MM.1S (cell line): ENCODE results near the gene PDZRN4.

Source experiments
- DNase-seq: peaks from one replicate; pipeline ENCODE4 v3.0.0-alpha.2; 2015
- H2AFZ ChIP-seq: fragments of 300-600 bp; sonication (generic); 2 replicates; pipeline ENCODE4 v1.6.0; 2016; ENCODE audit warnings: antibody characterized with exemption, low read length
- H3F3A ChIP-seq: fragments of 300-600 bp; sonication (generic); 2 replicates; pipeline ENCODE4 v1.6.1; 2016; ENCODE audit warnings: mild to moderate bottlenecking, antibody characterized with exemption, low read length, moderate library complexity, mixed read lengths; ENCODE audit not compliant: insufficient read depth
- H3K27ac ChIP-seq: fragments of 300-600 bp; sonication (generic); 2 replicates; pipeline ENCODE4 v1.5.1; 2016; ENCODE audit warnings: mild to moderate bottlenecking, low read length
- H3K27me3 ChIP-seq: fragments of 300-600 bp; sonication (generic); replicated peaks from 2 replicates; pipeline ENCODE4 v1.6.0; 2016; ENCODE audit warnings: low read length; ENCODE audit not compliant: insufficient read depth
- H3K36me3 ChIP-seq: fragments of 300-600 bp; sonication (generic); replicated peaks from 2 replicates; pipeline ENCODE4 v1.6.1; 2016; ENCODE audit warnings: mild to moderate bottlenecking, low read length, mixed read lengths; ENCODE audit not compliant: insufficient read depth
- H3K4me1 ChIP-seq: fragments of 300-600 bp; sonication (generic); 2 replicates; pipeline ENCODE4 v1.6.1; 2016; ENCODE audit warnings: low read length, mixed read lengths
- H3K4me2 ChIP-seq: fragments of 300-600 bp; sonication (generic); 2 replicates; pipeline ENCODE4 v1.6.0; 2016; ENCODE audit warnings: low read depth, low read length
- H3K4me3 ChIP-seq: fragments of 300-600 bp; sonication (generic); 2 replicates; pipeline ENCODE4 v1.5.1; 2016; ENCODE audit warnings: low read length, mixed read lengths
- H3K79me2 ChIP-seq: fragments of 300-600 bp; sonication (generic); 2 replicates; pipeline ENCODE4 v1.6.1; 2016; ENCODE audit warnings: mixed run types, low read length, mixed read lengths
- H3K9ac ChIP-seq: fragments of 300-600 bp; sonication (generic); 2 replicates; pipeline ENCODE4 v1.6.1; 2016; ENCODE audit warnings: low read length, mixed read lengths
- H3K9me2 ChIP-seq: fragments of 300-600 bp; sonication (generic); replicated peaks from 2 replicates; pipeline ENCODE4 v1.6.1; 2016; ENCODE audit warnings: mild to moderate bottlenecking, low read length, mixed read lengths; ENCODE audit not compliant: insufficient read depth
- H3K9me3 ChIP-seq: fragments of 300-600 bp; sonication (generic); replicated peaks from 2 replicates; pipeline ENCODE4 v1.6.1; 2016; ENCODE audit warnings: mild to moderate bottlenecking, low read length, mixed read lengths; ENCODE audit not compliant: insufficient read depth
- H4K20me1 ChIP-seq: fragments of 300-600 bp; sonication (generic); 2 replicates; pipeline ENCODE4 v1.6.1; 2016; ENCODE audit warnings: mild to moderate bottlenecking, low read length, moderate library complexity, mixed read lengths; ENCODE audit not compliant: insufficient read depth
- CTCF ChIP-seq: fragments of 300-600 bp; sonication (generic); IDR thresholded peaks from 2 replicates; pipeline ENCODE4 v1.5.1; 2016; ENCODE audit warnings: antibody characterized with exemption, low read length, mixed read lengths
- EZH2 ChIP-seq: fragments of 300-600 bp; sonication (generic); optimal IDR thresholded peaks from 2 replicates; pipeline ENCODE3; 2017; ENCODE audit warnings: low read depth, mild to moderate bottlenecking, antibody characterized with exemption, low read length, mixed read lengths
- EZH2phosphoT487 ChIP-seq: fragments of 300-600 bp; sonication (generic); IDR thresholded peaks from 2 replicates; pipeline ENCODE4 v1.6.1; 2018; ENCODE audit warnings: antibody characterized with exemption, low read length

The PDZRN4 gene

DNA sequence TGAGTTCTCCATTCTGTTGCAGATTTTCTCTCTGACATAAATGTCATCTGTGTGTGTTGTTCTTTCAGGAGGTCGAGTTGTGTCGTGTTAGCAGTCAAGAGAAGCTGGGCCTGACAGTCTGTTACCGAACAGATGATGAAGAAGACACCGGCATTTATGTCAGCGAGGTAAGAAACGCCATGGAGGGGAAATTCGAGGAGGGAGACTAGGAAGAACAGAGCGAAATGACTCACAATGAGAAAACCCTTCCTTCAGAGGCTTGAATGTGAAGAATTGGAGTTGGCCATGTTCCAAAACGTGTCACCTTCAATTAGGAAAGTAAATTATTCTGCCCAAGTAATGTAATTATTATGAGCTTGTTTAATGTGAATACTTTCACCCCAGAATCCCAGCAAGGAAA, 364.5 kb downstream of the PDZRN4 start:
- Histone ChIP-seq H4K20me1 (no peaks in the 10 kb centered on the region), H3F3A (no peaks in the 10 kb centered on the region), H3K27ac (no peak overlapping the region), H3K4me2 (no peak overlapping the region), H3K9me3 (no peaks in the 10 kb centered on the region), H3K27me3 (no peaks in the 10 kb centered on the region), H2AFZ (no peak overlapping the region), H3K9me2 (no peaks in the 10 kb centered on the region), H3K79me2 (no peaks in the 10 kb centered on the region), H3K36me3 (no peaks in the 10 kb centered on the region), H3K4me1 (no peaks in the 10 kb centered on the region), H3K4me3 (no peak overlapping the region), H3K9ac (no peak overlapping the region)
- TF ChIP-seq CTCF (no peak), EZH2phosphoT487 (no peak), EZH2 (no peak)
- DNase-seq: no peak

DNA sequence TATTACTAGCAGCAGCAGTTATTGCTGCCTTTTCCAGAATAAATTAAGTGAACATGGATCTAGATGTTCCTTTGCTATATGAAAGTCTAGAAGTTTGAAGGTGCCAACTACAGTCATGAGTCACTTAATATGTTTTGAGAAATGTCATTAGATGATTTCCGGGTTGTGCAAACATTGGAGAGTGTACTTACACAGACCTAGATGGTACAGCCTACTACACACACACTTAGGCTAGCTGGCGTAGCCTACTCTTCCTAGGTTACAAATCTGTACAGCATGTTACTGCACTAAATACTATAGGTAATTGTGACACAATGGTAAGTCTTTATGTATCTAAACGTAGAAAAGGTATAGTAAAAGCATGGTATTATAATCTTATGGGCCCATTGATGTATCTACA, 368.1 kb downstream of the PDZRN4 start:
- H3K27me3 ChIP-seq: no peaks in the 10 kb centered on the region
- TF ChIP-seq EZH2phosphoT487 (no peak), EZH2 (no peak), CTCF (no peak)
- H3K4me3 ChIP-seq: no peak overlapping the region
- no peaks in the 10 kb centered on the region for H3K4me1 ChIP-seq
- no peaks in the 10 kb centered on the region for H3K36me3 ChIP-seq
- no peak overlapping the region for H3K9ac ChIP-seq
- DNase-seq: no peak
- no peaks in the 10 kb centered on the region for H3K79me2 ChIP-seq
- no peaks in the 10 kb centered on the region for H4K20me1 ChIP-seq
- H3K27ac ChIP-seq: no peak overlapping the region
- H2AFZ ChIP-seq: no peak overlapping the region
- H3K9me3 ChIP-seq: no peaks in the 10 kb centered on the region
- H3K4me2 ChIP-seq: no peak overlapping the region
- H3F3A ChIP-seq: no peaks in the 10 kb centered on the region
- H3K9me2 ChIP-seq: no peaks in the 10 kb centered on the region

GRCh38 chr12:41557344-41557743, 369.2 kb downstream of the PDZRN4 start:
- no peak for DNase-seq
- H3K9me2 ChIP-seq: no peaks in the 10 kb centered on the region
- no peak overlapping the region for H3K9ac ChIP-seq
- TF ChIP-seq CTCF (no peak), EZH2phosphoT487 (no peak), EZH2 (no peak)
- H3K27me3 ChIP-seq: no peaks in the 10 kb centered on the region
- H3K27ac ChIP-seq: no peak overlapping the region
- no peaks in the 10 kb centered on the region for H3K36me3 ChIP-seq
- no peak overlapping the region for H2AFZ ChIP-seq
- H3K79me2 ChIP-seq: no peaks in the 10 kb centered on the region
- H3K9me3 ChIP-seq: no peaks in the 10 kb centered on the region
- no peak overlapping the region for H3K4me3 ChIP-seq
- no peaks in the 10 kb centered on the region for H3F3A ChIP-seq
- H3K4me2 ChIP-seq: no peak overlapping the region
- H4K20me1 ChIP-seq: no peaks in the 10 kb centered on the region
- H3K4me1 ChIP-seq: no peaks in the 10 kb centered on the region

DNA sequence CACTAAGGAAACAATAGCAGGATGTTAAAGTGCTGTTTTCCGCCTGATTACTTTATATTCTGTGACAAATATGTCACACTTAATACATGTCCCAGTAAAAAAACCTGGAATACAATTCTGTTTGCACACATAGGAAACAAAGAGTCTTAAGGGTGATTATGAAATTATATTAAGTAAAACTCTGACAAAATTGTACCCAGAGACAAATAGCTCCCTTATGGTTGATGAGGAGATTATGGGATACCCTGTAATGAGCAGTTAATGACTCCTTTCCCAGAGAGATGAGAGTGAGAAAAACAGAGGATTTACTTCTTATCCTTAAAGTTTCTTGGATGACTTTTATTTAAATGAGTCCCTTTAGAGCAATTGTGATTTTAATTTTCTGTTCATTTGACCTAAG, 370.6 kb downstream of the PDZRN4 start:
- H3K36me3 ChIP-seq: no peaks in the 10 kb centered on the region
- H3K79me2 ChIP-seq: no peaks in the 10 kb centered on the region
- DNase-seq: no peak
- no peaks in the 10 kb centered on the region for H4K20me1 ChIP-seq
- H3K9ac ChIP-seq: no peak overlapping the region
- no peaks in the 10 kb centered on the region for H3K4me1 ChIP-seq
- H2AFZ ChIP-seq: no peak overlapping the region
- TF ChIP-seq EZH2 (no peak), CTCF (no peak), EZH2phosphoT487 (no peak)
- H3K27ac ChIP-seq: no peak overlapping the region
- H3F3A ChIP-seq: no peaks in the 10 kb centered on the region
- no peak overlapping the region for H3K4me3 ChIP-seq
- no peaks in the 10 kb centered on the region for H3K9me3 ChIP-seq
- H3K27me3 ChIP-seq: no peaks in the 10 kb centered on the region
- no peaks in the 10 kb centered on the region for H3K9me2 ChIP-seq
- no peak overlapping the region for H3K4me2 ChIP-seq
